ENCODE results near the gene GLIPR2.

Gene GLIPR2

DNA sequence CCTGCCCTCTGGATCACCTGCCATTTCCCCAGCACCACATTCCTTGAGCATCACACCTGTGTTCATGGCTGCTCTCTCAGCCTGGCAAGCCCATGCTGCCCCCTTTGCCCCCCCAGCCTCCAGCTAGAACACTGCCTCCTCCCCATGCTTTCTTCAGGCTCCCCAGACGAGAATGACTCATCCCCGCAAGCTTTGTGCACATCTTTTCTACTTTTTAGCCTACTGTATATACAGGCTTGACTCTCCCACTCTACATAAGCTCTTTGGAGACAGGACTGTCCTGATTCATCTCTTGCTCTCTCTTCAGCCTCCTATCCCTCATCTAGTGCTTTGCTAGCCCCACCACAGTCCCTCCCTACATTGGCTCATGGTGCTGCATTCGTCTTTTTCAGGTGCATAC is 19.9 kb upstream of the GLIPR2 start:
- Histone ChIP-seq H3K4me3 (replicated peaks; ENCODE audit: low read depth, low read length) (no peak overlapping the region), H3K36me3 (ENCODE audit: control insufficient read depth, insufficient read depth, low read length) (no peaks in the 10 kb centered on the region), H3K27me3 (replicated peaks; ENCODE audit: control insufficient read depth, insufficient read depth, low read length) (no peaks in the 10 kb centered on the region; the same call in 1 of the 2 replicates)
- no peak for DNase-seq (ENCODE audit: extremely low read depth, insufficient read length)
- TF ChIP-seq, protein P1, sequence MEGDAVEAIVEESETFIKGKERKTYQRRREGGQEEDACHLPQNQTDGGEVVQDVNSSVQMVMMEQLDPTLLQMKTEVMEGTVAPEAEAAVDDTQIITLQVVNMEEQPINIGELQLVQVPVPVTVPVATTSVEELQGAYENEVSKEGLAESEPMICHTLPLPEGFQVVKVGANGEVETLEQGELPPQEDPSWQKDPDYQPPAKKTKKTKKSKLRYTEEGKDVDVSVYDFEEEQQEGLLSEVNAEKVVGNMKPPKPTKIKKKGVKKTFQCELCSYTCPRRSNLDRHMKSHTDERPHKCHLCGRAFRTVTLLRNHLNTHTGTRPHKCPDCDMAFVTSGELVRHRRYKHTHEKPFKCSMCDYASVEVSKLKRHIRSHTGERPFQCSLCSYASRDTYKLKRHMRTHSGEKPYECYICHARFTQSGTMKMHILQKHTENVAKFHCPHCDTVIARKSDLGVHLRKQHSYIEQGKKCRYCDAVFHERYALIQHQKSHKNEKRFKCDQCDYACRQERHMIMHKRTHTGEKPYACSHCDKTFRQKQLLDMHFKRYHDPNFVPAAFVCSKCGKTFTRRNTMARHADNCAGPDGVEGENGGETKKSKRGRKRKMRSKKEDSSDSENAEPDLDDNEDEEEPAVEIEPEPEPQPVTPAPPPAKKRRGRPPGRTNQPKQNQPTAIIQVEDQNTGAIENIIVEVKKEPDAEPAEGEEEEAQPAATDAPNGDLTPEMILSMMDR (IDR thresholded peaks at IDR 0.05; ENCODE audit: insufficient read depth, low read length, poor library complexity, severe bottlenecking) = no peak

DNA sequence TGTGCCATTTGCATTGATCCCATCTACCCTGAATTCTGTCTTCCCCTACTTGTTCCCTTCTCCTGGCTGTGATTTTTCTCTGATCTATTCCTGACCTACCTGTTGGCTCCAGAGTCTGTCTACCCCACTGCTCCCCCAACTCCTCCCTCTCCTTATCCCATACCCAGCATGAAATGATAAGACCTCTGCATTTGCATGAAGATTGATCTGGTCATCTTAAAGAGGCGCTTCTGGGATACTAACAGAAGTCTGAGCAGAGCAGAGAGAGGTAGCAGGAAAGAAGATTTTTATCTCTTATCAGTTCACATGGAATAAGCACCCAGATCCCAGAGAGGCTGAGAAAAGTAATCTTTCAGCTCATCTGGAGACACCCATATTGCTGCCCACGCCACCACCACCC is 18.3 kb upstream of the GLIPR2 start:
- no peak overlapping the region for H3K4me3 ChIP-seq (replicated peaks; ENCODE audit: low read depth, low read length)
- H3K27me3 ChIP-seq (replicated peaks; ENCODE audit: control insufficient read depth, insufficient read depth, low read length) = no peaks in the 10 kb centered on the region; the same call in 1 of the 2 replicates
- DNase-seq (ENCODE audit: extremely low read depth, insufficient read length) = no peak
- H3K36me3 ChIP-seq (ENCODE audit: control insufficient read depth, insufficient read depth, low read length) = no peaks in the 10 kb centered on the region
- TF ChIP-seq, protein P1 (IDR thresholded peaks at IDR 0.05; ENCODE audit: insufficient read depth, low read length, poor library complexity, severe bottlenecking) = no peak

DNA sequence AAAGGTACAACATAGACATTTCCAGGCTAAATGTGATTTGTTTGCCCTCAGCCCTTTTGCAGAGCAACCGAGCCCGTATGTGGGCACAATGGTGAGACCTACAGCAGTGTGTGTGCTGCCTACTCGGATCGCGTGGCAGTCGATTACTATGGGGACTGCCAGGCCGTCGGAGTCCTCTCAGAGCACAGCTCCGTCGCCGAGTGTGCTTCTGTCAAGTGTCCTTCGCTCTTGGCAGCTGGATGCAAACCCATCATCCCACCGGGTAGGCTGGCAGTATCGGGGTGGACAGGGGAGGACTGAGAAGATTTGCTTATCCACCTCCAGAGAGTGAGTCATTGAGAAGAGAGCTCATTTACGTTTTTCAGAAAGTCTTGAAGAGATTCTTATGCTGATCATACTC is 17.8 kb upstream of the GLIPR2 start:
- H3K27me3 ChIP-seq (replicated peaks; ENCODE audit: control insufficient read depth, insufficient read depth, low read length) = no peaks in the 10 kb centered on the region; the same call in 1 of the 2 replicates
- H3K36me3 ChIP-seq (ENCODE audit: control insufficient read depth, insufficient read depth, low read length) = no peaks in the 10 kb centered on the region
- H3K4me3 ChIP-seq (replicated peaks; ENCODE audit: low read depth, low read length) = no peak overlapping the region
- TF ChIP-seq, protein P1 (IDR thresholded peaks at IDR 0.05; ENCODE audit: insufficient read depth, low read length, poor library complexity, severe bottlenecking) = no peak
- DNase-seq (ENCODE audit: extremely low read depth, insufficient read length) = no peak

DNA sequence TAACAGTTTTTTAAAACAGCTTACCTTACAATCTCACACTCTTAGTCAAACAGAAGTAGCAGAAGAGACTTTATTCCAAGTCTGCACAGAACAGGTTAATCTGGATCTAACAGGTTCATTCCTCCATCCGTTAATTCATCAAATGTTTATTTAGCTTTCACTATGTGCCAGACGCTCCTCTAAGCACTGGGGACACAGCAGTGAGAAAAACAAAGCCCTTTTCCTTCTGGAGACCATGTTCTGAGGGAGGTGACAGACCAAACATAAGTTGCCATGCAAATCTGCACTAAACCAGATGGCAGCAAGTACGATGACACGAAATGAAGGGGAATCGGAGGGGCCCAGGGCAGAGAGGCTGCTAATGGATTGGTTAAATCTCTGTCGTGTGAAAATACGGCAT is 17.1 kb upstream of the GLIPR2 start:
- Histone ChIP-seq H3K4me3 (replicated peaks; ENCODE audit: low read depth, low read length) (no peak overlapping the region), H3K27me3 (replicated peaks; ENCODE audit: control insufficient read depth, insufficient read depth, low read length) (no peaks in the 10 kb centered on the region; the same call in 1 of the 2 replicates), H3K36me3 (ENCODE audit: control insufficient read depth, insufficient read depth, low read length) (no peaks in the 10 kb centered on the region)
- DNase-seq (ENCODE audit: extremely low read depth, insufficient read length) = no peak
- TF ChIP-seq, protein P1 (IDR thresholded peaks at IDR 0.05; ENCODE audit: insufficient read depth, low read length, poor library complexity, severe bottlenecking) = no peak

DNA sequence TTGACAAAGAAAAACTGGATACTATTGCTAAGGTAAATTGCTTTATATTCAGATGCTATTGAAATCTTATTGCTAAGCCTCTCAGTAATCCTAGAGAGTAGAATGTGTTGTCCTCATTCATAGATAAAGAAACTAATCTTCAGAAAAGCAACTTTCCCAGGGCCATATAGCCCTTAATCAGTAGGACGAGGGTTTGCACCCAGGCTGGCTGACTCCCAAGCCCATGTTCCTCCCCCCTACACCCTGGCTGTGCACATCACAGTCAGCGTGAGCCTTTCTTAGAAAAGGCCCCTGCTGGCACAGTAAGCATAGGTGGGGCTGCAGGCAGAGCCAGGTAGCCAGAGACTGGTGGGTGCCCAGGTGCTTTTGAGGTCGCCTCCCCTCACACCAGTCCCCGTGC is 15.8 kb upstream of the GLIPR2 start:
- no peaks in the 10 kb centered on the region for H3K36me3 ChIP-seq (ENCODE audit: control insufficient read depth, insufficient read depth, low read length)

More for the DNA sequence above, 15.8 kb upstream of the GLIPR2 start:
- no peak for DNase-seq (ENCODE audit: extremely low read depth, insufficient read length)
- Histone ChIP-seq H3K27me3 (replicated peaks; ENCODE audit: control insufficient read depth, insufficient read depth, low read length) (no peaks in the 10 kb centered on the region; the same call in 1 of the 2 replicates), H3K4me3 (replicated peaks; ENCODE audit: low read depth, low read length) (no peak overlapping the region)
- TF ChIP-seq, protein P1 (IDR thresholded peaks at IDR 0.05; ENCODE audit: insufficient read depth, low read length, poor library complexity, severe bottlenecking) = no peak

Data from GM06990 (cell line).